Erythroblast (primary cell): ENCODE measurements around the gene MYH7.

Source experiments
- GATA1 ChIP-seq: IDR thresholded peaks from 2 replicates; pipeline ENCODE4 v1.6.1; 2011; ENCODE audit warnings: low read depth, mild to moderate bottlenecking, control low read depth, low read length, moderate library complexity
- POLR2A ChIP-seq: IDR thresholded peaks from 2 replicates; pipeline ENCODE4 v1.6.1; 2011; ENCODE audit warnings: mild to moderate bottlenecking, low read length

DNA sequence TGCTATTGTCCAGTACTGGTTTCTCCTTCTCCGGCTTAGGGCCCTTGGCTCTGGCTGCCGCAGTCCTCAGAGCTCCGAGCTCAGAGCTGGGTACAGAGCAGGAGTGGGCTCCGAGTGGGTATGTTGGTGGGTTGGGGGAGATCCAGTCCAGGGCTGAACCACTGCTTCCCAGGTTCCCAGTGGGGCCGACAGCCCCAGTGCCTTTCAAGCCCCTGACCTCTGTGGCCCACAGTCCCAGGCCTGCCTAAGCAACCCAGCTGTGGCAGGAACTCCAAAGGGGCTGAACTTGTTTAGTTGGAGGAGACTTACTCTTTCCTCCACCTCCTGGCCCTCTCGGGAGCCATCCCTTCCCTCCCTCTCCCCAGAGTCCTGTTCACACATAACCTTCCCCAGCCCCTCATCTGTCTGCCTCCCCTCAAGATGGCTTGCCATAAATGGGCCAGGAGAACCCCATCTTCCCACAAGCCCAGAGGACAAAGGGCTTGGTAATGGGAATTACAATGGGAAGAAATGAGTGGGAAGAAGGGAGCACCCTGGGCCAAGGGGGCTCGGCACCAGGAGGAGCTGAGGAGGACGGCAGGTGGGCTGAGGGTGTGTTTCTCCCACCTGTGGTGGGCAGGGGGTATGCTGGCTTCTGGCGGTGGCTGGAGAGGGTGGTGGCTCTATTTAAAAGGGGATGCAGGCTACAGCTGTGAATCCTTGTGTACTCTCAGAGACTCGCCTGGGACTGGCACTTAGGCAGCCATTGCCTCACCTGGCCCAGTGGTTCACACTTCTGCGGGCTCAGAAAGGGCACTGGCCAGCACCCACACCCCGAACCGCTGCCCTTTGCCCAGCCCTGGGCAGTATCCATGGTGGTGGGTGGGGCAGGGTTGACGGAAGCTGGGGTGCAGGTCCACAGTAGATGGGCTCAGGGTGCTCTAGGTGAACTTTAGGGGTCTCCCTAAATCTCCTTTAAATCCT is 23.6 kb downstream of the MYH7 start:
- TF ChIP-seq POLR2A (no peak), GATA1 (no peak)
